Activated CD4-positive, alpha-beta T cell treated with anti-CD3 and anti-CD28 coated beads, Interleukin-2, amount 10 ng/mL, durations not matched to agents 24 days and 14 days (primary cell): Measurements from ENCODE around the gene RPL3. TPM values are rescaled to one million over a fixed set of nuclear protein-coding genes. Genes with fewer than 3 reads are reported as not detected.
"Not testable (repeated sequence)": the region's sequence is repeated elsewhere in the genome, so short reads cannot be mapped to it uniquely, and the experiment has no call there.

Source experiments
- DNase-seq: peaks from one replicate; pipeline ENCODE4 v3.0.0; 2022
- H3K27ac Mint-ChIP-seq: one replicate; pipeline ENCODE4 v1.8.0; 2022; ENCODE audit warnings: mild to moderate bottlenecking, mixed read lengths
- H3K27me3 Mint-ChIP-seq: one replicate; pipeline ENCODE4 v1.8.0; 2022; ENCODE audit warnings: mixed read lengths
- H3K36me3 Mint-ChIP-seq: one replicate; pipeline ENCODE4 v1.8.0; 2022; ENCODE audit warnings: low read depth, mild to moderate bottlenecking, mixed read lengths
- H3K4me1 Mint-ChIP-seq: one replicate; pipeline ENCODE4 v1.8.0; 2021; ENCODE audit warnings: mixed read lengths
- H3K4me3 Mint-ChIP-seq: one replicate; pipeline ENCODE4 v1.8.0; 2022; ENCODE audit warnings: mild to moderate bottlenecking, moderate library complexity, mixed read lengths
- H3K9me3 Mint-ChIP-seq: one replicate; pipeline ENCODE4 v1.8.0; 2021; ENCODE audit warnings: mixed read lengths
- intact Hi-C: fragments of 100-400 bp; cut with micrococcal nuclease; formaldehyde crosslinking; loops from one replicate; pipeline ENCODE4 v1.15.1; 2023
- total RNA-seq: library from RNA; stranded (reverse); gene quantifications from 2 replicates; pipeline ENCODE4 v1.2.3, GENCODE V29; 2022

The RPL3 gene
- total RNA-seq, 1 donor from 2014 or later: 2,132 TPM

GRCh38 chr22:39345231-39345630, 25.8 kb upstream of the RPL3 start:
- intact Hi-C loops: no loop called here
- Mint-ChIP-seq H3K9me3 (no peaks in the 10 kb centered on the region), H3K36me3 (no peaks in the 10 kb centered on the region), H3K27ac (no peak overlapping the region), H3K4me3 (no peak overlapping the region), H3K4me1 (peaks cover 9% of the 10 kb centered on the region), H3K27me3 (peaks cover 45% of the 10 kb centered on the region)
- DNase-seq: no peak

- H3K4me1 Mint-ChIP-seq: peaks cover 5% of the 10 kb centered on the region
- peaks cover 42% of the 10 kb centered on the region for H3K27me3 Mint-ChIP-seq
- H3K36me3 Mint-ChIP-seq: no peaks in the 10 kb centered on the region
- no peaks in the 10 kb centered on the region for H3K9me3 Mint-ChIP-seq
- DNase-seq: no peak
- no peak overlapping the region for H3K4me3 Mint-ChIP-seq
- intact Hi-C loops: no loop called here
- no peak overlapping the region for H3K27ac Mint-ChIP-seq
Observed at GRCh38 chr22:39344046-39344390, 24.6 kb upstream of the RPL3 start.

GRCh38 chr22:39343259-39344045, 24.0 kb upstream of the RPL3 start:
- Mint-ChIP-seq H3K9me3 (no peaks in the 10 kb centered on the region), H3K36me3 (no peaks in the 10 kb centered on the region), H3K27ac (no peak overlapping the region), H3K4me3 (no peak overlapping the region), H3K27me3 (peaks cover 39% of the 10 kb centered on the region), H3K4me1 (peaks cover 4% of the 10 kb centered on the region)
- DNase-seq: peak; percentile 88
- intact Hi-C loops: loop anchor here (2.0 kb wide), 1 partner anchor 183 kb away; no protein-coding TSS in a partner anchor

GRCh38 chr22:39341179-39341578, 21.8 kb upstream of the RPL3 start:
- intact Hi-C loops: no loop called here
- H3K36me3 Mint-ChIP-seq: no peaks in the 10 kb centered on the region
- H3K27me3 Mint-ChIP-seq: peaks cover 34% of the 10 kb centered on the region
- H3K9me3 Mint-ChIP-seq: no peaks in the 10 kb centered on the region
- DNase-seq: peak; percentile 49
- no peak overlapping the region for H3K4me3 Mint-ChIP-seq
- peaks cover 4% of the 10 kb centered on the region for H3K4me1 Mint-ChIP-seq
- H3K27ac Mint-ChIP-seq: no peak overlapping the region

GRCh38 chr22:39339775-39340174, 20.4 kb upstream of the RPL3 start:
- H3K9me3 Mint-ChIP-seq, intact Hi-C loops, H3K4me3 Mint-ChIP-seq, H3K36me3 Mint-ChIP-seq, H3K27ac Mint-ChIP-seq, H3K4me1 Mint-ChIP-seq, DNase-seq: not testable (repeated sequence)
- H3K27me3 Mint-ChIP-seq: peaks cover 32% of the 10 kb centered on the region

- DNase-seq: no peak
- Mint-ChIP-seq H3K36me3 (no peaks in the 10 kb centered on the region), H3K9me3 (no peaks in the 10 kb centered on the region), H3K27ac (no peak overlapping the region), H3K27me3 (peaks cover 13% of the 10 kb centered on the region), H3K4me3 (no peak overlapping the region), H3K4me1 (peaks cover 2% of the 10 kb centered on the region)
- intact Hi-C loops: no loop called here
Observed at GRCh38 chr22:39336411-39336810, 17.0 kb upstream of the RPL3 start.

- Mint-ChIP-seq H3K4me3 (no peak overlapping the region), H3K4me1 (peaks cover 4% of the 10 kb centered on the region), H3K9me3 (no peaks in the 10 kb centered on the region), H3K36me3 (no peaks in the 10 kb centered on the region), H3K27me3 (no peaks in the 10 kb centered on the region), H3K27ac (no peak overlapping the region)
- intact Hi-C loops: no loop called here
- DNase-seq: peak; percentile 48
Observed at GRCh38 chr22:39332441-39333064, 13.1 kb upstream of the RPL3 start.

GRCh38 chr22:39330553-39330952, 11.1 kb upstream of the RPL3 start:
- H3K9me3 Mint-ChIP-seq, H3K4me3 Mint-ChIP-seq, H3K27me3 Mint-ChIP-seq, DNase-seq, H3K36me3 Mint-ChIP-seq, H3K27ac Mint-ChIP-seq, intact Hi-C loops, H3K4me1 Mint-ChIP-seq: not testable (repeated sequence)

GRCh38 chr22:39327995-39328754, 8.8 kb upstream of the RPL3 start:
- peaks cover 6% of the 10 kb centered on the region for H3K27me3 Mint-ChIP-seq
- H3K9me3 Mint-ChIP-seq: no peaks in the 10 kb centered on the region
- no peak overlapping the region for H3K4me3 Mint-ChIP-seq
- H3K36me3 Mint-ChIP-seq: no peaks in the 10 kb centered on the region
- H3K27ac Mint-ChIP-seq: no peak overlapping the region
- intact Hi-C loops: no loop called here
- peaks cover 4% of the 10 kb centered on the region for H3K4me1 Mint-ChIP-seq
- DNase-seq: no peak

GRCh38 chr22:39325392-39325932, 6.0 kb upstream of the RPL3 start:
- Mint-ChIP-seq H3K27ac (no peak overlapping the region), H3K36me3 (no peaks in the 10 kb centered on the region), H3K4me3 (no peak overlapping the region), H3K4me1 (peaks cover 3% of the 10 kb centered on the region), H3K27me3 (peaks cover 6% of the 10 kb centered on the region), H3K9me3 (no peaks in the 10 kb centered on the region)
- intact Hi-C loops: no loop called here
- no peak for DNase-seq

- intact Hi-C loops, DNase-seq, H3K27me3 Mint-ChIP-seq, H3K9me3 Mint-ChIP-seq: not testable (repeated sequence)
- peaks cover 29% of the 10 kb centered on the region for H3K4me1 Mint-ChIP-seq
- peaks cover 40% of the 10 kb centered on the region for H3K36me3 Mint-ChIP-seq
- peak overlapping the region; percentile 78 for H3K27ac Mint-ChIP-seq
- peak overlapping the region; percentile 94 for H3K4me3 Mint-ChIP-seq
Observed at GRCh38 chr22:39320616-39321029, 1.2 kb upstream of the RPL3 start.

GRCh38 chr22:39318507-39319283, 728 bp downstream of the RPL3 start:
- no peaks in the 10 kb centered on the region for H3K9me3 Mint-ChIP-seq
- H3K36me3 Mint-ChIP-seq: peaks cover 59% of the 10 kb centered on the region
- H3K4me3 Mint-ChIP-seq: peak overlapping the region; percentile 94
- H3K27ac Mint-ChIP-seq: peak overlapping the region; percentile 99
- no peak for DNase-seq
- intact Hi-C loops: loop anchor here (1.0 to 10.0 kb wide), 6 partner anchors 81 to 446 kb away; partner anchors contain the start of genes ATF4, CBX6, CBX7 and MIEF1
- peaks cover 37% of the 10 kb centered on the region for H3K4me1 Mint-ChIP-seq
- no peaks in the 10 kb centered on the region for H3K27me3 Mint-ChIP-seq

GRCh38 chr22:39317775-39318506, 1.5 kb downstream of the RPL3 start:
- peaks cover 67% of the 10 kb centered on the region for H3K36me3 Mint-ChIP-seq
- no peaks in the 10 kb centered on the region for H3K9me3 Mint-ChIP-seq
- no peaks in the 10 kb centered on the region for H3K27me3 Mint-ChIP-seq
- no peak for DNase-seq
- peaks cover 37% of the 10 kb centered on the region for H3K4me1 Mint-ChIP-seq
- peak overlapping the region; percentile 99 for H3K27ac Mint-ChIP-seq
- H3K4me3 Mint-ChIP-seq: peak overlapping the region; percentile 94
- intact Hi-C loops: loop anchor here (5.0 to 10.0 kb wide), 3 partner anchors 81 to 313 kb away; partner anchors contain the start of gene MIEF1
